C4-2B (cell line): ENCODE measurements around the gene LRRN2.

Source experiments
- H3K27ac ChIP-seq: fragments of 450-650 bp; 2 replicates; pipeline ENCODE4 v1.5.1; 2017
- ZFX ChIP-seq: fragments of 450-650 bp; IDR thresholded peaks from 2 replicates; pipeline ENCODE4 v1.6.1; 2017
- TF ChIP-seq, protein P1 (sequence below): fragments of 450-650 bp; conservative IDR thresholded peaks from 2 replicates; pipeline ENCODE4 v1.5.1; 2017; ENCODE audit warnings: mild to moderate bottlenecking

LRRN2 gene

DNA sequence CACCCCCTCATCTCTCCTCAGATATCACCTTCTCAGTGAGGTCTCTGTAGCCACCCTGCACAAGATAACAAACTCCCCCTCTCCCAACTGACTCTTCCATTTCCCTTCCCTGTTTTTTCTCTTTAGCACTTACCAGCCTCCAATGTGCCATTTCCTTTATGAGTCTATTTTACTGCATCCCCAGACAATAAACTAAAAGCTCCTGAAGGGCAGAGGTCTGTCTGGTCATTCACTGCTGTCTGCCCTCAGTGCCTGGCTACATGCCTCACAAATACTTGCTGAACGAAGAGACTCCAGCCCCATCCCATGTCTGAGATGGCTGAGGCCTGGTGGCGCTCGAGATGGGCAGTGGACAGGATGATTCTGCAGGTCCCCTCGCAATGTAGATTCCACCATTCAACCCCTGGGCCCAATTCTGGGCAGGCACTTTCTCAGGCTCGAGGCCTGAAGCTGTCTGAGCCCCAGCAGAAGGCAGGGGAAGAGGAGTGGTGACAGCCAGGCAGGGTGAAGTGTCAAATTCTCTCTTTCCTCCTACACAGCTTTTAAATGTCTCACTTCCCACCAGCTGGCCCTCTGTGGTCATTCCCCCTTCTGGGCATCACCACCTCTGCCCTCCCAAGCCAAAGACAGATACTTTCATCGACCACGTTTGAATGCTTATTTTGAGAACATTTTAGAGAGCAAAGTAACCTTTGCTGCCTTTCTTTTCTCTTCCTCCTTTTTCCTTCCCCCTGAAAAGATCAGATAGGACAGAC, 6.6 kb downstream of the LRRN2 start:
- TF ChIP-seq, protein P1, sequence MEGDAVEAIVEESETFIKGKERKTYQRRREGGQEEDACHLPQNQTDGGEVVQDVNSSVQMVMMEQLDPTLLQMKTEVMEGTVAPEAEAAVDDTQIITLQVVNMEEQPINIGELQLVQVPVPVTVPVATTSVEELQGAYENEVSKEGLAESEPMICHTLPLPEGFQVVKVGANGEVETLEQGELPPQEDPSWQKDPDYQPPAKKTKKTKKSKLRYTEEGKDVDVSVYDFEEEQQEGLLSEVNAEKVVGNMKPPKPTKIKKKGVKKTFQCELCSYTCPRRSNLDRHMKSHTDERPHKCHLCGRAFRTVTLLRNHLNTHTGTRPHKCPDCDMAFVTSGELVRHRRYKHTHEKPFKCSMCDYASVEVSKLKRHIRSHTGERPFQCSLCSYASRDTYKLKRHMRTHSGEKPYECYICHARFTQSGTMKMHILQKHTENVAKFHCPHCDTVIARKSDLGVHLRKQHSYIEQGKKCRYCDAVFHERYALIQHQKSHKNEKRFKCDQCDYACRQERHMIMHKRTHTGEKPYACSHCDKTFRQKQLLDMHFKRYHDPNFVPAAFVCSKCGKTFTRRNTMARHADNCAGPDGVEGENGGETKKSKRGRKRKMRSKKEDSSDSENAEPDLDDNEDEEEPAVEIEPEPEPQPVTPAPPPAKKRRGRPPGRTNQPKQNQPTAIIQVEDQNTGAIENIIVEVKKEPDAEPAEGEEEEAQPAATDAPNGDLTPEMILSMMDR = no peak
- no peak for TF ChIP-seq ZFX
- H3K27ac ChIP-seq = no peak overlapping the region

DNA sequence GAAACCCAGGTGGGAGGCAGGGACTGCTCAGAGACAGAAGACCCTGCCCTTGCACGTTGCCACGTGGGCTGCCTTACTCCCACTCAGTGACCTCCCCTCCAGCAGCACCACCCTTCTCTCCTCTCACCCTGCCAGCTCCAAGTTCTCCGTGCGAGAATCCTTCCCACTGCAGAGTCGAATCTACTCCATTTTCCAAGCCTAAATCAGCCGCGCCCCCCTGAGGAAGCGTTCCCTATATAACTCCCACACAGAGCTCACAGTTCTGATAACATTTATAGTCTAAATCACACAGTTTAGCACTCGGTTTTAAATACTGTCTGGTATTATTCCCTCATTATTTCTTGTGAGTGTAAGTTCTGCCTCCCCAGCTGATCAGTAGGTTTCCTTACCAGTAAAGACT, 7.7 kb downstream of the LRRN2 start:
- no peak overlapping the region for H3K27ac ChIP-seq
- TF ChIP-seq, protein P1 = no peak
- no peak for TF ChIP-seq ZFX

DNA sequence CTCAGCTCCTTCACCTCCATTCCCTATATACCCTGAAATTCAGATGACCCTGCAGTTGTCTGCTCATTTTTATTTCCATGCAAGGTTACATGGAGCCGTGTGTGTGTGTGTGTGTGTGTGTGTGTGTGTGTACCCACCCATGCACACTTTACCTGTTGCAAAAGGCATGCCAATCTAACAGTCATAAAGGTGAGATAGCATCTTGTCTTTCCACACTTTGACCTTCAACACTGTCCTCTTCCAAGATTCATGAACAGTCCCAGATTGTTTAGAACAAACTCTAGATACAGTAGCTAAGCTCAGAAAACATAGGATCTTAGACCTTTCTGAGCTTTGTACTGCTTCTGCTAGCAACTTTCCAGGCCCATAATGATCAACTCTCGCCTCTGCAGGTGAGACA, 9.5 kb downstream of the LRRN2 start:
- no peak for TF ChIP-seq ZFX
- TF ChIP-seq, protein P1 = no peak

DNA sequence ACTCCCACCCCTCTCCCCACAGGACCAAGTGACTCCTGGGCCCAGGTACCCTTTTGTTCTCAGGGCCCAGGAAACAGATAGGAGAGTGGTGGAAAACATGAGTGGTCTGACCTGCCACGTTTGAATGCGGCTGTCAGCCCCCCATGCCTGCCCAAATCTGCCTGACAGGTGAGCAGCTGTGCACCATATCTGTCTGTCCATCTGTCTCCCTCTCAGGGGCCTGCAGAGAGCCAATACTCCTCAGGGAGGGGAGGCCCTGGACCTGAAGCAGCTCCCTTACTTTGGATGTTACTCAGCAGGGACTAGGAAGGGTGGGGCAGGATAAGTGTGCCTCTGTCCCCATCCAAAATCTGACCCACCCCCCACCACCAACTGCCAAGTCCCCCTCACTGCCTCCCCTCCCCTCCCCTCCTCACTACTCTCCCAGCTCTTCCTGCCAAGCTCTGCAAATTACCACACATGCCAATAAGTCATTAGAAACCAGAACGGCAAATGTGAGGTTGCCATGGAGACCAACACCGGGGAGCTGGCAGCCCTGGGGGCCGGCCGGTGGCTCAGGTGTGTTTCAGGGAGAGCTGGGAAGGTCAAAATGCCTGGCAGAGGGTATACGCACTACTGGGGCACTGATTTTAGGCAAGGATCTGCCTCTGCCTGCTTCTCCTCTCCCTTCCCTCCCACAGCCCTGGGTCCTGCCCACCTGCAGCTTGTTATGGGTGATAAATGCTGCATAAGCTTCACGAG, 11.5 kb downstream of the LRRN2 start:
- TF ChIP-seq, protein P1 = no peak
- TF ChIP-seq ZFX = no peak
- H3K27ac ChIP-seq = no peak overlapping the region

More for the DNA sequence above, 9.5 kb downstream of the LRRN2 start:
- no peak overlapping the region for H3K27ac ChIP-seq

DNA sequence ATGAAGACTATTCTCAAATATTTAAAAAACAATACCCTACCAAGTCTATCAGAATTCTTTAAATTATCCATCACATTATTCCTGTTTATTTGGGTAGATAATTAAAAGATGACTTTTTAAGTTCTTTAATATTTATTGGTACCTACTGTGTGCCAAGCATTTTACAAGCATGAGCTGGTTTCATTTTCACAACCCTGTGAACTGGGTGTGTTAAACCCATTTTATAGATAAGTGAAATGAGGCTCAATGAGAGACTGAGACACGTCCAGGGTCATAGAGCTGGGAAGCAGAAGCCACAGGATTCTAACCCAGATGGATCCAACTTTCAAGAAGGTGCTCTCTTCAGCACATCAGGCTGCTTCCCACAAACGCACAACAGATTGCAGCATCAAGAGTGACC, 12.3 kb downstream of the LRRN2 start:
- TF ChIP-seq, protein P1 = no peak
- TF ChIP-seq ZFX = no peak
- H3K27ac ChIP-seq = no peak overlapping the region

DNA sequence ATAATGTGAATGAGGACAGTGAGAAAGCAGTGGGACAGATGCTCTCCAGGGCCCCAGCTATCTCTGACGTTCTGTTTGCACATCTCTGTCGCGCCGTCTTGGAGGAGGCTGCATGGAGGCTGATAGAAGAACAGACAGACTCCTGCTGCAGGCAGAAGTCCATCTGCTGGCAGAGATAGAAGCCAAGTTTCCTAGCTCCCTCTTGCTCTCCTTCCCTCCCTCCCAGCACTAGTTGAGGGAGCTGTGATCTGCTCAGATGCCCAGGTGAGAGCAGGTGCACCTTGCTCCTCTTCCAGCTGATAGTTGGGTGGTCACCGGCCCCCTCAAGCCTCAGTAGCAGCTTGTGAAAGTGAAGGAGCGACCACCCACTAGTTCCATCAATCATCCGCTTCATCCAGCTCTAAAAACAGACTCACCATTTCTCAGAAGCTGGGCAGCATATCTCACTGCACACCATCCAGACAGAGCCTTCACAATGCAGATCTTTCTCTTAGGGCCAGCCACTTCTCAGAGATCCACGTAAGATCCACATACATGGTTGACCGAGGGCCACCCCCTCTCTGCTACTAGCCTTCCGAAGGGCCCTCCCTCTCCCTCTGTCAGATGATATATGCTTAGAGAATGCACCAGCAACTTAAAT, 12.9 kb downstream of the LRRN2 start:
- no peak for TF ChIP-seq ZFX
- TF ChIP-seq, protein P1 = no peak
- H3K27ac ChIP-seq = no peak overlapping the region

DNA sequence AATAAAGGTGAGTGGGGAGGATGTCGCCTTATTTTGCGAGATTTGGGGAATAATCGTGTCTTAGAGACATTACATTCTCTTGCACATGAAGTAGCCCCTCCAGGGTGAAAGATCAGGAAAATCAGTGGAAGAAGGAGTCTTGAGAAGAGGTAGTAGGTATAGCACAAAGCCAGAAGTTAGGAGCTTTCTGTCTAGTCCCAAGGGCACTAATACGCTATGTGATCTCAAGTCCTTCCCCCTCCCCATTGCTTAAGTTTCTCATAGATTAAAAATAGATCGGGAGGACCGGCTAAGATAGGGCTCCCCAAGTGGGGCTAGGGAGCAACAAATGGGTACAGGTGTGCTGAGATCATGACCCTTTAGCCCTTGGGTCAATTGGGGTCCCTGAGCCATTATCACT, 13.5 kb downstream of the LRRN2 start:
- H3K27ac ChIP-seq = no peak overlapping the region
- TF ChIP-seq, protein P1 = no peak
- no peak for TF ChIP-seq ZFX
